ENCODE data around the gene TMPRSS3.

DNA sequence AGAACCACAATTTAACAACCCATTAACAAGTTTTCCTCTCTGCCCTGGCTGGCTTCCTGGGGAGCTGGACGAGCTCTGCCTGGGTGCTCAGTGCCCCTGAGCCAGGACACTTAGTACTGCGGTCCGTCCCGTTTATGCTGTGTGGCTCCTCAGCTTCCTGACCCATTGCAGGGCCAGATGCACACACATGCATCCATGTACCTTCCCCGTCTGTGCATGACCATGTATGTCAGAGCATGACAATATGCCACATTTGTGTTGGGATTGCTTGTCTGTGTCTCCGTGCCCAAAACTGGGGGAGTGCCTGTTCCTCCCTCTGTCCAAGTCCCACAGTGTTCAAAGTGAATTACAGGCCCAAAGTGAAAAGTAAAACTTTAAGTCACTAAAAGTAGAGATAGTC is 71.0 kb downstream of the TMPRSS3 start:
- no peak for TF ChIP-seq SNAI2 (CRISPR knock-in tag; IDR thresholded peaks at IDR 0.05)
- no peak for TF ChIP-seq TCF4 (CRISPR knock-in tag; IDR thresholded peaks at IDR 0.05; ENCODE audit: borderline replicate concordance)
- no peak for TF ChIP-seq ISL1 (CRISPR knock-in tag; IDR thresholded peaks at IDR 0.05)
- TF ChIP-seq ZNF70 (CRISPR knock-in tag; IDR thresholded peaks at IDR 0.05) = no peak
- TF ChIP-seq ZNF565 (CRISPR knock-in tag; conservative IDR thresholded peaks at IDR 0.05; ENCODE audit: low read depth) = no peak
- TF ChIP-seq, protein P1, sequence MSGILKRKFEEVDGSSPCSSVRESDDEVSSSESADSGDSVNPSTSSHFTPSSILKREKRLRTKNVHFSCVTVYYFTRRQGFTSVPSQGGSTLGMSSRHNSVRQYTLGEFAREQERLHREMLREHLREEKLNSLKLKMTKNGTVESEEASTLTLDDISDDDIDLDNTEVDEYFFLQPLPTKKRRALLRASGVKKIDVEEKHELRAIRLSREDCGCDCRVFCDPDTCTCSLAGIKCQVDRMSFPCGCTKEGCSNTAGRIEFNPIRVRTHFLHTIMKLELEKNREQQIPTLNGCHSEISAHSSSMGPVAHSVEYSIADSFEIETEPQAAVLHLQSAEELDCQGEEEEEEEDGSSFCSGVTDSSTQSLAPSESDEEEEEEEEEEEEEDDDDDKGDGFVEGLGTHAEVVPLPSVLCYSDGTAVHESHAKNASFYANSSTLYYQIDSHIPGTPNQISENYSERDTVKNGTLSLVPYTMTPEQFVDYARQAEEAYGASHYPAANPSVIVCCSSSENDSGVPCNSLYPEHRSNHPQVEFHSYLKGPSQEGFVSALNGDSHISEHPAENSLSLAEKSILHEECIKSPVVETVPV (CRISPR knock-in tag; IDR thresholded peaks at IDR 0.05) = no peak
- TF ChIP-seq TOX (CRISPR knock-in tag; IDR thresholded peaks at IDR 0.05; ENCODE audit: borderline replicate concordance) = no peak
- TF ChIP-seq, protein P2, sequence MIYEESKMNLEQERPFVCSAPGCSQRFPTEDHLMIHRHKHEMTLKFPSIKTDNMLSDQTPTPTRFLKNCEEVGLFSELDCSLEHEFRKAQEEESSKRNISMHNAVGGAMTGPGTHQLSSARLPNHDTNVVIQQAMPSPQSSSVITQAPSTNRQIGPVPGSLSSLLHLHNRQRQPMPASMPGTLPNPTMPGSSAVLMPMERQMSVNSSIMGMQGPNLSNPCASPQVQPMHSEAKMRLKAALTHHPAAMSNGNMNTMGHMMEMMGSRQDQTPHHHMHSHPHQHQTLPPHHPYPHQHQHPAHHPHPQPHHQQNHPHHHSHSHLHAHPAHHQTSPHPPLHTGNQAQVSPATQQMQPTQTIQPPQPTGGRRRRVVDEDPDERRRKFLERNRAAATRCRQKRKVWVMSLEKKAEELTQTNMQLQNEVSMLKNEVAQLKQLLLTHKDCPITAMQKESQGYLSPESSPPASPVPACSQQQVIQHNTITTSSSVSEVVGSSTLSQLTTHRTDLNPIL (CRISPR knock-in tag; IDR thresholded peaks at IDR 0.05; ENCODE audit: low read depth) = no peak
- TF ChIP-seq OSR1 (CRISPR knock-in tag; IDR thresholded peaks at IDR 0.05) = no peak
